Measurements from ENCODE around the gene PRAME.
"Not testable (repeated sequence)": the region's sequence is repeated elsewhere in the genome, so short reads cannot be mapped to it uniquely, and the experiment has no call there.

Gene PRAME

DNA sequence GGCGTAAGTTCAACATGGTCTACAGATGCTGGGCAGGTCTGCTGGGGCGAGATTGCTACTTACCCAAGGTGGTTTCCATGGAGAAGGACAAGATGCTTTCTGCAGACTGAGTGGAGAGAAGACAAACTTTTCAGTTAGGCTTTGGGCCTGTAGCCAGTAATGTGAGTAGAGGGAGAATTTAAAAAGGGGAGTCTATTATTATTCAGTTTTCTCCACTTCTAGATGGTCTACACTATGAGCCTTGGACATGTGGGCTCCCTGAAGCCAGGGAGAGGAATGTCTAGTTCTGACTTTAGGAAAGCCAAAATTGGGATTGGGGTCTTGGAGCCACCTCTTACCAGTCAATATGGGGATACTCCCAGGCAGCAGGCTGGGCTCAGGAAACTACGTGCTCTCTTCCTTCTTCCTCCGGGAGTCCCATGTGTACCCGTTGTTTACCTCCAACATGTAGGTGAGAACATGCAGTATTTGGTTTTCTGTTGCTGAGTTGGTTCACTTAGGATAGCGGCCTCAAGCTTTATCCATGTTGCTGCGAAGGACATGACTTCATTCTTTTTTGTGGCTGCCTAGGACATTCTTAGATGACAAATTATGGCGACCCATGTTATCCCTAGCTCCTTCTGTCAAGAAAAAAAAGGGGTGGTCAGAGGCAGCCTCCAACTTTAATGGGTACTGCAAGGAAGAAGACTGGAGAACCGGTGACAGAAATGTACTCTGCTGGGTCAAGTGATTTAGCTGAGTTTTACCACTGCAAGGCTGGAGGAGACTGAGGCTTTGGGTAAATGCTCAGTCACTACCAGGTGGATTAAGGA is 24.3 kb downstream of the PRAME start:
- no peak overlapping the region for H3K4me3 ChIP-seq (ENCODE audit: low read depth, low read length)
- no peak overlapping the region for H3K27ac ChIP-seq (ENCODE audit: low read depth, low read length)
- no peaks in the 10 kb centered on the region for H3K36me3 ChIP-seq (ENCODE audit: control insufficient read depth, insufficient read depth, low read length)
- no peaks in the 10 kb centered on the region for H3K4me1 ChIP-seq (ENCODE audit: control insufficient read depth, insufficient read depth, low read length)
- H3K9ac ChIP-seq (ENCODE audit: low read depth, low read length), result no peak overlapping the region
- H3K27me3 ChIP-seq (ENCODE audit: control insufficient read depth, insufficient read depth, low read length), result peaks cover 35% of the 10 kb centered on the region
- no peaks in the 10 kb centered on the region for H3K9me3 ChIP-seq (ENCODE audit: control insufficient read depth, insufficient read depth, low read length)

- no peaks in the 10 kb centered on the region for H3K36me3 ChIP-seq (ENCODE audit: control insufficient read depth, insufficient read depth, low read length)
- no peak overlapping the region for H3K27ac ChIP-seq (ENCODE audit: low read depth, low read length)
- H3K4me3 ChIP-seq (ENCODE audit: low read depth, low read length), result no peak overlapping the region
- no peak overlapping the region for H3K9ac ChIP-seq (ENCODE audit: low read depth, low read length)
- no peaks in the 10 kb centered on the region for H3K4me1 ChIP-seq (ENCODE audit: control insufficient read depth, insufficient read depth, low read length)
- peaks cover 32% of the 10 kb centered on the region for H3K27me3 ChIP-seq (ENCODE audit: control insufficient read depth, insufficient read depth, low read length)
- no peaks in the 10 kb centered on the region for H3K9me3 ChIP-seq (ENCODE audit: control insufficient read depth, insufficient read depth, low read length)
These were observed 25.2 kb downstream of the PRAME start for GRCh38 chr22:22533863-22534262.

DNA sequence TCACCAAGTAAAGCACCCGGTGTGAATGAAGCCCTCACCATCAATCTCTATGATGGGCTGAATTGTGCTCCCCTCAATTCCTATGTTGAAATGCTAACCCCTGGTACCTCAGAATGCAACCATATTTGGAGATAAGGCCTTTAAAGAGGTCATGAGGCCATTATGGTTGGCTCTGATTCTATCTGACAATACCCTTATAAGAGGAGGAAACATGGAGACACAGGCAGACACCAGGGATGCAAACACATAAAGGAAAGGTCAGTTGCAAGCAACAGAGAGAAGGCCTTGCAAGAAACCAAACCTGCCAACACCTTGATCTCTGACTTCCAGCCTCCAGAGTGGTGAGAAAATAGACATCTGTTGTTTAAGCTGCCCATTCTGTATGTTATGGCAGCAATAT is 25.6 kb downstream of the PRAME start:
- no peak overlapping the region for H3K27ac ChIP-seq (ENCODE audit: low read depth, low read length)
- no peaks in the 10 kb centered on the region for H3K4me1 ChIP-seq (ENCODE audit: control insufficient read depth, insufficient read depth, low read length)
- H3K36me3 ChIP-seq (ENCODE audit: control insufficient read depth, insufficient read depth, low read length), result no peaks in the 10 kb centered on the region
- H3K9me3 ChIP-seq (ENCODE audit: control insufficient read depth, insufficient read depth, low read length), result no peaks in the 10 kb centered on the region
- H3K9ac ChIP-seq (ENCODE audit: low read depth, low read length), result no peak overlapping the region
- H3K27me3 ChIP-seq (ENCODE audit: control insufficient read depth, insufficient read depth, low read length), result peaks cover 29% of the 10 kb centered on the region
- no peak overlapping the region for H3K4me3 ChIP-seq (ENCODE audit: low read depth, low read length)

- not testable (repeated sequence) for H3K36me3 ChIP-seq (ENCODE audit: control insufficient read depth, insufficient read depth, low read length); H3K27ac ChIP-seq (ENCODE audit: low read depth, low read length); H3K4me3 ChIP-seq (ENCODE audit: low read depth, low read length); H3K9me3 ChIP-seq (ENCODE audit: control insufficient read depth, insufficient read depth, low read length); H3K4me1 ChIP-seq (ENCODE audit: control insufficient read depth, insufficient read depth, low read length); H3K9ac ChIP-seq (ENCODE audit: low read depth, low read length)
- H3K27me3 ChIP-seq (ENCODE audit: control insufficient read depth, insufficient read depth, low read length), result peaks cover 29% of the 10 kb centered on the region
These were observed 26.5 kb downstream of the PRAME start for GRCh38 chr22:22532547-22533071.

DNA sequence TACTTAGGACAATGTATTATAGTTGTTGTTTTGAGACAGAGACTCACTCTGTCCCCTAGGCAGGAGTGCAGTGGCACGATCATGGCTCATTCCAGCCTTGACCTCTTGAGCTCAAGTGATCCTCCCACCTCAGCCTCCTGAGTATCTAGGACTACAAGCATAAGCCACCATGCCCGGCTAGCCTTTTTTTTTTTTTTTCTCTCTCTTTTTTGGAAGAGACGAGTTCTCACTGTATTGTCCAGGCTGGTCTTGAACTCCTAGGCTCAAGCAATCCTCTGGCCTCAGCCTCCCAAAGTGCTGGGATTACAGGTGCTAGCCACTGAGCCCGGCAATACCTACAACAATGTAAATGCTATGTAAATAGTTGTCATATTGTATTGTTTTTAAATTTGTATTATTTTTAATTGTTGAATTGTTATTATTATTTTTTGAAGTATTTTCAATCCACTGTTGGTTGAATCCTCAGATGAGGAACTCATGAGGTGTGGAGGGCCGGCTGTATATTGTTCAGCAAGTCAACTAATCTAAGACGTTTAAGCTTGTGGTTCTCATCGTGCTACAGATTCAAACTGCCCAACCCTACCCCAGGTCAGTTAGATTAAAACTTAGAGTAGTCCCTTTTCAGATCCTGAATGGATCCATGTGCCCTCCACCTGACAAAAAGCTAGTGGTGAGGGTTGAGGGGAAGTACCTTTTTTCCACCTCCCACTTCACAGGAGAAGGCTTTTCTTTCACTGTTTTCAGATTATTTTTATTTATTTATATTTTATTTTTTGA is 27.1 kb downstream of the PRAME start:
- H3K9me3 ChIP-seq (ENCODE audit: control insufficient read depth, insufficient read depth, low read length), result no peaks in the 10 kb centered on the region
- no peaks in the 10 kb centered on the region for H3K4me1 ChIP-seq (ENCODE audit: control insufficient read depth, insufficient read depth, low read length)
- no peaks in the 10 kb centered on the region for H3K36me3 ChIP-seq (ENCODE audit: control insufficient read depth, insufficient read depth, low read length)
- no peak overlapping the region for H3K9ac ChIP-seq (ENCODE audit: low read depth, low read length)
- no peak overlapping the region for H3K27ac ChIP-seq (ENCODE audit: low read depth, low read length)
- H3K4me3 ChIP-seq (ENCODE audit: low read depth, low read length), result no peak overlapping the region
- H3K27me3 ChIP-seq (ENCODE audit: control insufficient read depth, insufficient read depth, low read length), result peaks cover 24% of the 10 kb centered on the region

- H3K4me3 ChIP-seq (ENCODE audit: low read depth, low read length), result no peak overlapping the region
- no peak overlapping the region for H3K27ac ChIP-seq (ENCODE audit: low read depth, low read length)
- no peak overlapping the region for H3K9ac ChIP-seq (ENCODE audit: low read depth, low read length)
- H3K27me3 ChIP-seq (ENCODE audit: control insufficient read depth, insufficient read depth, low read length), result peaks cover 39% of the 10 kb centered on the region
- no peaks in the 10 kb centered on the region for H3K4me1 ChIP-seq (ENCODE audit: control insufficient read depth, insufficient read depth, low read length)
- no peaks in the 10 kb centered on the region for H3K9me3 ChIP-seq (ENCODE audit: control insufficient read depth, insufficient read depth, low read length)
- no peaks in the 10 kb centered on the region for H3K36me3 ChIP-seq (ENCODE audit: control insufficient read depth, insufficient read depth, low read length)
These were observed 30.3 kb downstream of the PRAME start for GRCh38 chr22:22528780-22529179.

DNA sequence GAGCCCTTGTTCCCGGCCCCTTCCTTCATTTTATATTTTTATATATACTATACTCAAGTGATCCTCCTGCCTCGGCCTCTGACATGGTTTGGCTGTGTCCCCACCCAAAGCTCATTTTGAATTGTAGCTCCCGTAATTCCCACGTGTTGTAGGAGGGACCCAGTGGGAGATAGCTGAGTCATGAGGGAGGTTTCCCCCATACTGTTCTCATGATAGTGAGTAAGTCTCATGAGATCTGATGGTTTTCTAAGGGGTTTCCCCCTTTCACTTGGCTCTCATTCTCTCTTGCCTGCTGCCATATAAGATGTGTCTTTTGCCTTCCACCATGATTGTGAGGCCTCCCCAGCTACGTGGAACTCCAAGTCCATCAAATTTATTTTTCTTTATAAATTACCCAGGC is 31.8 kb downstream of the PRAME start:
- no peaks in the 10 kb centered on the region for H3K9me3 ChIP-seq (ENCODE audit: control insufficient read depth, insufficient read depth, low read length)
- no peak overlapping the region for H3K4me3 ChIP-seq (ENCODE audit: low read depth, low read length)
- H3K27ac ChIP-seq (ENCODE audit: low read depth, low read length), result no peak overlapping the region
- peaks cover 38% of the 10 kb centered on the region for H3K27me3 ChIP-seq (ENCODE audit: control insufficient read depth, insufficient read depth, low read length)
- no peak overlapping the region for H3K9ac ChIP-seq (ENCODE audit: low read depth, low read length)
- no peaks in the 10 kb centered on the region for H3K36me3 ChIP-seq (ENCODE audit: control insufficient read depth, insufficient read depth, low read length)
- no peaks in the 10 kb centered on the region for H3K4me1 ChIP-seq (ENCODE audit: control insufficient read depth, insufficient read depth, low read length)

DNA sequence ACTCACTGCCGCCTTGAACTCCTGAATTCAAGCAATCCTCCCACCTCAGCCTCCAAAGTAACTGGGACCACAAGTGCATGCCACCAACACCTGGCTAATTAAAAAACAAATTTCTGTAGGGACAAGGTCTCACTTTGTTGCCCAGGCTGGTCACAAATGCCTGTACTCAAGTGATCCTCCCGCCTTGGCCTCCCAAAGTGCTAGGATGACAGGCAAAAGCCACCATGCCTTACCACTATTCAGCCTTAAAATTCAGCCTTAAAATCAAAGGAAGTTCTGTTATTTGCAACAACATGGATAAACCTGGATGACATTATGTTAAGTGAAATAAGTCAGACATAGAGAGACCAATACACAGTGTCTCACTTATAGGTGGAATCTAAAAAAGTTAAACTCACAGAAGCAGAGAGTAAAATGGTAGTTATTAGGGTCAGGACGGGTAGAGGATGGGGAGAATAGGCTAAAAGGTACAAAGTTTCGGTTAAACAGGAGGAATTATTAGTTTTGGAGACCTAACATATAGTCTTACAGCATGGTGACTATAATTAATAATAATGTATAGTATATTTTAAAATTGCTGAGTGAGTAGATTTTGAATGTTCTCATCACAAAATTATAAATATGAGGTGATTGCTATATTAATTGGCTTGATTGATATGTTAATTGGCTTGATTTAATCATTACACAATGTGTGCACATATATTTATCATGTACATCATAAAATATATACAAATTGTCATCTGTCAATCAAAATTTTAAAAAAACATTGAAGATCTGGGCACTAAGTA is 32.7 kb downstream of the PRAME start:
- Histone ChIP-seq H3K9ac (ENCODE audit: low read depth, low read length) (no peak overlapping the region), H3K27ac (ENCODE audit: low read depth, low read length) (no peak overlapping the region), H3K27me3 (ENCODE audit: control insufficient read depth, insufficient read depth, low read length) (peaks cover 35% of the 10 kb centered on the region), H3K4me3 (ENCODE audit: low read depth, low read length) (no peak overlapping the region), H3K9me3 (ENCODE audit: control insufficient read depth, insufficient read depth, low read length) (no peaks in the 10 kb centered on the region), H3K4me1 (ENCODE audit: control insufficient read depth, insufficient read depth, low read length) (no peaks in the 10 kb centered on the region), H3K36me3 (ENCODE audit: control insufficient read depth, insufficient read depth, low read length) (no peaks in the 10 kb centered on the region)

DNA sequence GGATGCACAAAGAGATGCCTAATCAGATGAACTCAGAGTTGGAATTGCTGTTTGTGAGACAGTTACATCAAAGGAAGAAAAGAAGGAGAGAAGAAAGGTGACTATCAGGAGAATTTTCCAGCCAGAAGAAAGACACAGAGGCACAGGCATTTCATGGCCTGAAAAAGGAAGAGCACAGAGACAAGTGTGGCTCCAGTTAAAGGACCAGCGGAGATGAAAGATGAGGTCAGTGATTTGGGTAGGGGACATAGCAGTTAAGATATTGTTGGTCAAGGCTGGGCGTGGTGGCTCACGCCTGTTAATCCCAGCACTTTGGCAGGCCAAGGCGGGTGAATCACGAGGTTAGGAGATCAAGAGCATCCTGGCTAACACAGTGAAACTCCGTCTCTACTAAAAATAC is 35.6 kb downstream of the PRAME start:
- Histone ChIP-seq H3K36me3 (ENCODE audit: control insufficient read depth, insufficient read depth, low read length) (no peaks in the 10 kb centered on the region), H3K27ac (ENCODE audit: low read depth, low read length) (no peak overlapping the region), H3K4me1 (ENCODE audit: control insufficient read depth, insufficient read depth, low read length) (no peaks in the 10 kb centered on the region), H3K4me3 (ENCODE audit: low read depth, low read length) (no peak overlapping the region), H3K9ac (ENCODE audit: low read depth, low read length) (no peak overlapping the region), H3K9me3 (ENCODE audit: control insufficient read depth, insufficient read depth, low read length) (no peaks in the 10 kb centered on the region), H3K27me3 (ENCODE audit: control insufficient read depth, insufficient read depth, low read length) (peaks cover 53% of the 10 kb centered on the region)

- Histone ChIP-seq H3K36me3 (ENCODE audit: control insufficient read depth, insufficient read depth, low read length) (no peaks in the 10 kb centered on the region), H3K4me1 (ENCODE audit: control insufficient read depth, insufficient read depth, low read length) (no peaks in the 10 kb centered on the region), H3K9me3 (ENCODE audit: control insufficient read depth, insufficient read depth, low read length) (no peaks in the 10 kb centered on the region), H3K4me3 (ENCODE audit: low read depth, low read length) (no peak overlapping the region), H3K27me3 (ENCODE audit: control insufficient read depth, insufficient read depth, low read length) (peaks cover 60% of the 10 kb centered on the region), H3K9ac (ENCODE audit: low read depth, low read length) (no peak overlapping the region), H3K27ac (ENCODE audit: low read depth, low read length) (no peak overlapping the region)
These were observed 37.4 kb downstream of the PRAME start for GRCh38 chr22:22521631-22522030.
